Psoas muscle (tissue), 8 donors: Measurements from ENCODE around the gene KCNIP2. TPM values are rescaled to one million over a fixed set of nuclear protein-coding genes. Genes with fewer than 3 reads are reported as not detected.
A peak's percentile ranks its signal among the peaks of the same experiment; 100 is the strongest.

Source experiments
- ATAC-seq, 4 donors: fragments of 200-7000 bp; cut with Tn5 transposase; one replicate each; pipeline ENCODE4 v1.9.1; 2020; ENCODE audit warnings: moderate library complexity in 3 of 4, mild to moderate bottlenecking in 2 of 4
- DNase-seq, 2 donors: peaks; one replicate each; pipeline ENCODE4 v3.0.0-alpha.2; 2020
- H3K27ac ChIP-seq: fragments of 200-600 bp; one replicate; pipeline ENCODE4 v1.8.0; 2022
- H3K27me3 ChIP-seq, 3 donors: fragments of 200-600 bp in 1 of 3; one replicate each; pipeline versions ENCODE4 v1.6.1 to v1.8.0; 2013 to 2022; ENCODE audit warnings: low read length in 2 of 3, mild to moderate bottlenecking in 2 of 3, moderate library complexity in 1 of 3; ENCODE audit not compliant: insufficient read depth in 3 of 3
- H3K36me3 ChIP-seq, 2 donors: fragments of 200-600 bp in 1 of 2; one replicate each; pipeline versions ENCODE4 v1.6.1 to v1.8.0; 2013 to 2022; ENCODE audit warnings: low read depth in 1 of 2, mild to moderate bottlenecking in 1 of 2, moderate library complexity in 1 of 2; ENCODE audit not compliant: insufficient read depth in 1 of 2
- H3K4me1 ChIP-seq: fragments of 200-600 bp; one replicate; pipeline ENCODE4 v1.8.0; 2022
- H3K4me3 ChIP-seq: fragments of 200-600 bp; one replicate; pipeline ENCODE4 v1.8.0; 2022; ENCODE audit warnings: mild to moderate bottlenecking
- H3K9me3 ChIP-seq: fragments of 200-600 bp; one replicate; pipeline ENCODE4 v1.8.0; 2022
- CTCF ChIP-seq: fragments of 200-600 bp; IDR thresholded peaks from one replicate; pipeline ENCODE4 v1.8.0; 2022; ENCODE audit warnings: antibody characterized with exemption
- WGBS, 3 donors: extraction: QIAGEN DNeasy Blood & Tissue Kit; methylation state at CpG; one replicate each; pipeline versions ENCODE4 v1.1.6 to v1.1.7; 2013; 5-methylcytosine and 5-hydroxymethylcytosine counted together
- intact Hi-C, 2 donors: fragments of 100-400 bp; cut with DNase I; formaldehyde crosslinking; loops; one replicate each; pipeline versions ENCODE4 v1.11.0 to v1.14.2; 2022
- polyA plus RNA-seq, 3 donors: library from polyadenylated mRNA; stranded (reverse); fragments of 200-250 nt; gene quantifications; one replicate each; pipeline ENCODE4 v1.2.3, GENCODE V29; 2013
- total RNA-seq, 4 donors: library from RNA; stranded (reverse); fragmentation: NEBNext Ultra II Directional in 2 of 4; extraction: Animal tissue kit (Norgen Biotek cat#: 25700) in 2 of 4; gene quantifications; one replicate each; pipeline versions ENCODE4 v1.2.1 to v1.2.4, GENCODE V29; 2021 to 2023
- donor health status: healthy with polysubstance abuse.
- donor health status: DM: no; HTN: no; CAD: no; lungs with moderate emphysema.
- donor health status: Bipolar disorder and iron deficiency.
- donor health status: healthy.
- donor health status: DM: yes; HTN: yes; CAD: no.
- donor health status: DM: no; HTN: no; CAD: no.
- donor health status: DM: no; HTN: no; CAD: no.
- donor health status: DM: yes; HTN: yes; CAD: no.

The KCNIP2 gene
- total and polyA plus RNA-seq, 7 donors: 0.58 to 5.9 (median 1.2) TPM

- ATAC-seq (no peak), DNase-seq (peak; percentile 38 to 65)
- H3K27me3 ChIP-seq: no peaks in the 10 kb centered on the region
- no peak for TF ChIP-seq CTCF
- H3K4me3 ChIP-seq: peak overlapping the region; percentile 44
- no peak overlapping the region for H3K27ac ChIP-seq
- peaks cover 0 to 19% of the 10 kb centered on the region in 2 donors for H3K36me3 ChIP-seq
- intact Hi-C loops: no loop called here
- H3K4me1 ChIP-seq: peaks cover 7% of the 10 kb centered on the region
- H3K9me3 ChIP-seq: no peaks in the 10 kb centered on the region
- 48 to 59% (median 56%) methylated on average over 38 to 39 of the region's 39 CpGs for WGBS, 3 donors
These were observed 14.6 kb downstream of the KCNIP2 start for GRCh38 chr10:101828766-101829551.

GRCh38 chr10:101827919-101828600, 15.5 kb downstream of the KCNIP2 start:
- TF ChIP-seq CTCF: no peak
- Histone ChIP-seq H3K4me1 (peaks cover 7% of the 10 kb centered on the region), H3K36me3 (peaks cover 0 to 19% of the 10 kb centered on the region in 2 donors), H3K27ac (no peak overlapping the region), H3K27me3 (no peaks in the 10 kb centered on the region), H3K9me3 (no peaks in the 10 kb centered on the region), H3K4me3 (no peak overlapping the region)
- intact Hi-C loops: no loop called here
- ATAC-seq (no peak), DNase-seq (no peak)
- WGBS, 3 donors: 91 to 94% (median 92%) methylated on average over 10 of the region's 10 CpGs

- TF ChIP-seq CTCF: no peak
- intact Hi-C loops: no loop called here
These were observed 16.7 kb downstream of the KCNIP2 start for GRCh38 chr10:101826852-101827434.

GRCh38 chr10:101824736-101825135, 18.9 kb downstream of the KCNIP2 start:
- ATAC-seq (no peak), DNase-seq (no peak)
- 58 to 91% (median 87%) methylated on average over 2 of the region's 2 CpGs for WGBS, 3 donors
- Histone ChIP-seq H3K27me3 (no peaks in the 10 kb centered on the region), H3K36me3 (peaks cover 0 to 19% of the 10 kb centered on the region in 2 donors), H3K4me1 (no peaks in the 10 kb centered on the region), H3K4me3 (no peak overlapping the region), H3K9me3 (no peaks in the 10 kb centered on the region), H3K27ac (no peak overlapping the region)
- no peak for TF ChIP-seq CTCF
- intact Hi-C loops: no loop called here

More at GRCh38 chr10:101826852-101827434, 16.7 kb downstream of the KCNIP2 start:
- peaks cover 7% of the 10 kb centered on the region for H3K4me1 ChIP-seq
- no peaks in the 10 kb centered on the region for H3K27me3 ChIP-seq
- ATAC-seq: no peak
- no peak overlapping the region for H3K27ac ChIP-seq
- DNase-seq: no peak
- no peaks in the 10 kb centered on the region for H3K9me3 ChIP-seq
- no peak overlapping the region for H3K4me3 ChIP-seq
- 86 to 95% (median 92%) methylated on average over 5 of the region's 5 CpGs for WGBS, 3 donors
- H3K36me3 ChIP-seq: peaks cover 0 to 19% of the 10 kb centered on the region in 2 donors
